Spleen (tissue), 11 donors: ENCODE data around the gene HBD. TPM values are rescaled to one million over a fixed set of nuclear protein-coding genes. Genes with fewer than 3 reads are reported as not detected.

Experiments used
- DNase-seq: peaks from one replicate; pipeline ENCODE4 v3.0.0-alpha.2; 2020
- H3K27ac ChIP-seq, 8 donors: fragments of 200-600 bp; sonication (generic) in 7 of 8; 1 replicate in 4 of 8; 2 replicates in 4 of 8; pipeline versions ENCODE4 v1.5.0 to v1.8.0; 2016 to 2021; ENCODE audit warnings: inconsistent platforms in 4 of 8, mild to moderate bottlenecking in 4 of 8, moderate library complexity in 1 of 8
- H3K27me3 ChIP-seq, 7 donors: fragments of 200-600 bp; sonication (generic) in 6 of 7; replicated peaks in 1 of 7; 1 replicate in 4 of 7; 2 replicates in 3 of 7; pipeline versions ENCODE4 v1.5.0 to v1.8.0; 2016 to 2021; ENCODE audit warnings: inconsistent platforms in 3 of 7, mild to moderate bottlenecking in 1 of 7
- H3K36me3 ChIP-seq, 6 donors: fragments of 200-600 bp; sonication (generic) in 5 of 6; 1 replicate in 4 of 6; 2 replicates in 2 of 6; pipeline versions ENCODE4 v1.5.0 to v1.8.0; 2016 to 2021; ENCODE audit warnings: inconsistent platforms in 2 of 6
- H3K4me1 ChIP-seq, 6 donors: fragments of 200-600 bp; sonication (generic) in 5 of 6; 1 replicate in 3 of 6; 2 replicates in 3 of 6; pipeline versions ENCODE4 v1.5.0 to v1.8.0; 2016 to 2021; ENCODE audit warnings: inconsistent platforms in 3 of 6
- H3K4me3 ChIP-seq, 8 donors: fragments of 200-600 bp; sonication (generic) in 7 of 8; 1 replicate in 4 of 8; 2 replicates in 4 of 8; pipeline versions ENCODE4 v1.5.0 to v1.8.0; 2016 to 2021; ENCODE audit warnings: inconsistent platforms in 4 of 8, mild to moderate bottlenecking in 4 of 8, moderate library complexity in 2 of 8
- H3K9me3 ChIP-seq, 8 donors: fragments of 200-600 bp; sonication (generic) in 7 of 8; 1 replicate in 4 of 8; 2 replicates in 4 of 8; pipeline versions ENCODE4 v1.5.0 to v1.8.0; 2016 to 2021; ENCODE audit warnings: inconsistent platforms in 4 of 8
- POLR2A ChIP-seq, 3 donors: fragments of 450-650 bp; IDR thresholded peaks; one replicate each; pipeline ENCODE4 v1.5.1; 2017; ENCODE audit warnings: antibody characterized with exemption in 3 of 3, mild to moderate bottlenecking in 1 of 3
- POLR2AphosphoS5 ChIP-seq, 3 donors: sonication (generic); formaldehyde crosslinking; IDR thresholded peaks; one replicate each; pipeline ENCODE4 v1.5.1; 2017; ENCODE audit warnings: antibody characterized with exemption in 3 of 3
- WGBS, 5 donors: extraction: QIAGEN DNeasy Blood & Tissue Kit in 3 of 5; methylation state at CpG; one replicate each; pipeline versions ENCODE4 v1.1.5 to v1.1.7; 2013 to 2018; 5-methylcytosine and 5-hydroxymethylcytosine counted together
- intact Hi-C: fragments of 100-400 bp; cut with DNase I; formaldehyde crosslinking; loops from one replicate; pipeline ENCODE4 v1.15.0; 2023; ENCODE audit warnings: low total_unique reads
- polyA plus RNA-seq, 3 donors: library from polyadenylated mRNA; stranded (reverse); fragments of 200-250 nt; gene quantifications; one replicate each; pipeline ENCODE4 v1.2.1, GENCODE V29; 2013
- total RNA-seq, 7 donors: library from RNA; depleted of rRNA in 3 of 7; stranded (reverse); fragments of >200 nt in 3 of 7; fragmentation: NEBNext Ultra II Directional in 4 of 7; extraction: Animal tissue kit (Norgen Biotek cat#: 25700) in 4 of 7; gene quantifications; one replicate each; pipeline versions ENCODE4 v1.1.0 to v1.2.1, GENCODE V29; 2016 to 2021
- TF ChIP-seq, protein P1 (sequence below), 11 experiments: fragments of 200-600 bp in 7 of 11; fragments of 450-650 bp in 4 of 11; sonication (generic) in 4 of 11; IDR thresholded peaks in 8 of 11; conservative IDR thresholded peaks in 3 of 11; 1 replicate in 7 of 11; 2 replicates in 4 of 11; pipeline versions ENCODE4 v1.4.0 to v1.8.0; 2016 to 2021; ENCODE audit warnings: antibody characterized with exemption in 11 of 11, inconsistent platforms in 4 of 11, mild to moderate bottlenecking in 1 of 11
- donor health status: healthy with polysubstance abuse.
- donor health status: DM: no; HTN: no; CAD: no; lungs with moderate emphysema.
- donor health status: DM: no; HTN: no; CAD: no.
- donor health status: Bipolar disorder and iron deficiency.
- donor health status: healthy.
- donor health status: DM: no; HTN: no; CAD: no.
- donor health status: DM: yes; HTN: yes; CAD: no.

Gene HBD
- total and polyA plus RNA-seq, 10 donors = 1.0 to 327 (median 10.6) TPM

DNA sequence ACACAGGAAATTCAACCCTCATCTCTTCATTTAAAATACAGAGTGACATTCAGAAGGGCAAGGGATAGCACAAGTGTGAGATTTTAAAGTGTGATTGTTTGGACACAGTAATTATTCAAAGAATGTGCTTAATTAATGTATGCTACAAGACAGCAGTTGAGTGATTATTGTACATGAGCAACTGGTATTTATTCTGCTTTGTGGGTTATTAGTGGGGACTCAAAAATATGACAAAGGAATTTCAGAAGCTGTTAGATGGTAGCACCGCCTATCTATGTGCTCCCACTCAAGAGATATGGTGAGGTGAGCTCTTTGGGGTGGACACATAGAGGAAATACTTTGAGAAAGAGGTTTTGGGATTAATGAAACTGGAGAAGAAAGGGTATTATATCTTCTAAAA is 5.8 kb upstream of the HBD start:
- Histone ChIP-seq H3K36me3 (no peaks in the 10 kb centered on the region), H3K9me3 (no peaks in the 10 kb centered on the region), H3K27ac (no peak overlapping the region), H3K27me3 (no peaks in the 10 kb centered on the region), H3K4me3 (no peak overlapping the region), H3K4me1 (no peaks in the 10 kb centered on the region)
- intact Hi-C loops = no loop called here
- TF ChIP-seq POLR2AphosphoS5 (IDR thresholded peaks at IDR 0.05) (no peak), POLR2A (IDR thresholded peaks at IDR 0.05) (no peak)
- TF ChIP-seq, protein P1, sequence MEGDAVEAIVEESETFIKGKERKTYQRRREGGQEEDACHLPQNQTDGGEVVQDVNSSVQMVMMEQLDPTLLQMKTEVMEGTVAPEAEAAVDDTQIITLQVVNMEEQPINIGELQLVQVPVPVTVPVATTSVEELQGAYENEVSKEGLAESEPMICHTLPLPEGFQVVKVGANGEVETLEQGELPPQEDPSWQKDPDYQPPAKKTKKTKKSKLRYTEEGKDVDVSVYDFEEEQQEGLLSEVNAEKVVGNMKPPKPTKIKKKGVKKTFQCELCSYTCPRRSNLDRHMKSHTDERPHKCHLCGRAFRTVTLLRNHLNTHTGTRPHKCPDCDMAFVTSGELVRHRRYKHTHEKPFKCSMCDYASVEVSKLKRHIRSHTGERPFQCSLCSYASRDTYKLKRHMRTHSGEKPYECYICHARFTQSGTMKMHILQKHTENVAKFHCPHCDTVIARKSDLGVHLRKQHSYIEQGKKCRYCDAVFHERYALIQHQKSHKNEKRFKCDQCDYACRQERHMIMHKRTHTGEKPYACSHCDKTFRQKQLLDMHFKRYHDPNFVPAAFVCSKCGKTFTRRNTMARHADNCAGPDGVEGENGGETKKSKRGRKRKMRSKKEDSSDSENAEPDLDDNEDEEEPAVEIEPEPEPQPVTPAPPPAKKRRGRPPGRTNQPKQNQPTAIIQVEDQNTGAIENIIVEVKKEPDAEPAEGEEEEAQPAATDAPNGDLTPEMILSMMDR (IDR thresholded peaks at IDR 0.05 in 8 of 11, conservative IDR thresholded peaks at IDR 0.05 in 3 of 11) = no peak
- no peak for DNase-seq
- WGBS, 5 donors = 79 to 94% (median 86%) methylated on average over 1 of the region's 1 CpG

DNA sequence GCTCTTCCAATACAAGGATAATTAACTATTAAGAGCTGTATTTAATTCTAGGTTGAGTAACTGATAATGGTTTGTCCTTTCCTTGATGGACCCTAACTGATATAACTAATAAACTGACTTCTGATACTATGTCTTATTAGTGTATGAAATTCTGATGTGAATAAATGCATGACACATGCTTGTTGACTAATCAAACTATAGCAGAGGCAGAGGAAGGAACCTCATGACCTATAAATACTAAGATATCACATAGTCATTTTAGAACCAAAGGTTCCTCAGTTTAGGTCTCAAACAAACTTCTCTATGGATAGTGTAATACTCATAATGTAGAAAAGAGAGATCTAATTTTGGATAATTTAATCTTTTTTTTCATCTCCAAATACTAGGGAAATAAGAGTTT is 4.8 kb upstream of the HBD start:
- Histone ChIP-seq H3K9me3 (no peaks in the 10 kb centered on the region), H3K27ac (no peak overlapping the region), H3K36me3 (no peaks in the 10 kb centered on the region), H3K4me1 (no peaks in the 10 kb centered on the region), H3K4me3 (no peak overlapping the region), H3K27me3 (no peaks in the 10 kb centered on the region)
- DNase-seq = no peak
- intact Hi-C loops = no loop called here
- TF ChIP-seq, protein P1 (IDR thresholded peaks at IDR 0.05 in 8 of 11, conservative IDR thresholded peaks at IDR 0.05 in 3 of 11) = no peak
- TF ChIP-seq POLR2AphosphoS5 (IDR thresholded peaks at IDR 0.05) = no peak
- no peak for TF ChIP-seq POLR2A (IDR thresholded peaks at IDR 0.05)

DNA sequence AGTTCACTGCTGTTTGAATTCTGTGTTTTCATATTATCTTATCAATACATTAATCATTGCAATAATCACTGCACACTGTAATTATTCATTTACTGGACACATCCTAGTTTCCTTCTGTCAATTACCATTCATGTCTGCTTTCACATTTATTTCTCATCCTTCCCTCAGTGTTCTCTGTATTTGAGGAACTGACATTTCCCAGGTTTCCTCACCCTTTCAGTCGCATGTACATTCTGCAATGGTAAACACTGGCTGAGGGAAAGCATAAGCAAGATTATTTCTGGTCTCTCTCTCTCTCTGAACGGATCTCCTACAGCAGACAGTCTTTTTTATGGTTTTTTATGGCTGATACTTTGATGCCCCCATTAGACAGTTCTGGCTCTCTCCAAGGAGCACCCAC is 4.2 kb upstream of the HBD start:
- WGBS, 5 donors = 25 to 50% (median 29%) methylated on average over 2 of the region's 2 CpGs
- H3K4me3 ChIP-seq = no peak overlapping the region
- no peaks in the 10 kb centered on the region for H3K4me1 ChIP-seq
- H3K9me3 ChIP-seq = no peaks in the 10 kb centered on the region
- no peaks in the 10 kb centered on the region for H3K27me3 ChIP-seq
- no peaks in the 10 kb centered on the region for H3K36me3 ChIP-seq
- TF ChIP-seq POLR2AphosphoS5 (IDR thresholded peaks at IDR 0.05) = no peak
- TF ChIP-seq, protein P1 (IDR thresholded peaks at IDR 0.05 in 8 of 11, conservative IDR thresholded peaks at IDR 0.05 in 3 of 11) = no peak
- no peak for TF ChIP-seq POLR2A (IDR thresholded peaks at IDR 0.05)
- no peak for DNase-seq
- intact Hi-C loops = no loop called here
- no peak overlapping the region for H3K27ac ChIP-seq

GRCh38 chr11:5237420-5237819 is 3.1 kb upstream of the HBD start:
- H3K36me3 ChIP-seq = no peaks in the 10 kb centered on the region
- no peak for DNase-seq
- TF ChIP-seq, protein P1 (IDR thresholded peaks at IDR 0.05 in 8 of 11, conservative IDR thresholded peaks at IDR 0.05 in 3 of 11) = no peak
- TF ChIP-seq POLR2AphosphoS5 (IDR thresholded peaks at IDR 0.05) (no peak), POLR2A (IDR thresholded peaks at IDR 0.05) (no peak)
- H3K4me1 ChIP-seq = no peaks in the 10 kb centered on the region
- H3K27me3 ChIP-seq = no peaks in the 10 kb centered on the region
- H3K27ac ChIP-seq = no peak overlapping the region
- no peaks in the 10 kb centered on the region for H3K9me3 ChIP-seq
- 48 to 99% (median 80%) methylated on average over 1 to 2 of the region's 2 CpGs for WGBS, 5 donors
- no peak overlapping the region for H3K4me3 ChIP-seq
- intact Hi-C loops = no loop called here
